ENCODE measurements around the gene ODC1.

ODC1 gene

GRCh38 chr2:10393640-10393982 is 54.5 kb downstream of the ODC1 start:
- H3K4me3 ChIP-seq (ENCODE audit: low read length): no peak overlapping the region
- TF ChIP-seq CTCF (IDR thresholded peaks at IDR 0.05; ENCODE audit: insufficient read depth, low read depth, low read length, missing control alignments): no peak
- peak; percentile 92 for DNase-seq (ENCODE audit: low read depth)

- no peak for DNase-seq (ENCODE audit: low read depth)
- H3K4me3 ChIP-seq (ENCODE audit: low read length): no peak overlapping the region
- no peak for TF ChIP-seq CTCF (IDR thresholded peaks at IDR 0.05; ENCODE audit: insufficient read depth, low read depth, low read length, missing control alignments)
Measured at GRCh38 chr2:10392951-10393639, 55.0 kb downstream of the ODC1 start.

GRCh38 chr2:10392548-10392947 is 55.6 kb downstream of the ODC1 start:
- no peak for TF ChIP-seq CTCF (IDR thresholded peaks at IDR 0.05; ENCODE audit: insufficient read depth, low read depth, low read length, missing control alignments)
- no peak for DNase-seq (ENCODE audit: low read depth)
- no peak overlapping the region for H3K4me3 ChIP-seq (ENCODE audit: low read length)

DNA sequence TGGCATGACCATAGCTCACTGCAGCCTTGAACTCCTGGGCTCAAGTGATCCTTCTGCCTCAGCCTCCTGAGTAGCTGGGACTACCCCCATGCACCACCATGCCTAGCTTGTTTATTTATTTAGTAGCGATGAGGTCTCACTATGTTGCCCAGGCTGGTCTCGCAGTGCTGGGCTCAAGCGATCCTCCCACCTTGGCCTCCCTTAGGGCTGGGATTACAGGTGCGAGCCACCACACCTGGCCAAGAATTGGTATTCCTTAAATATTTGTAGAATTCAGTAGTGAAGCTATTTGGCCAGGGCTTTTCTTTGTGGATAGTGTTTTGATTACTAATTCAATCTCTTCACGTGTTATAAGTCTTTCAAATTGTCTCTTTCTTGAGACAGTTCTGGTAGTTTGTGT is 56.0 kb downstream of the ODC1 start:
- H3K4me3 ChIP-seq (ENCODE audit: low read length): no peak overlapping the region
- DNase-seq (ENCODE audit: low read depth): no peak
- no peak for TF ChIP-seq CTCF (IDR thresholded peaks at IDR 0.05; ENCODE audit: insufficient read depth, low read depth, low read length, missing control alignments)

- no peak overlapping the region for H3K4me3 ChIP-seq (ENCODE audit: low read length)
- DNase-seq (ENCODE audit: low read depth): peak; percentile 82
- TF ChIP-seq CTCF (IDR thresholded peaks at IDR 0.05; ENCODE audit: insufficient read depth, low read depth, low read length, missing control alignments): no peak
Measured at GRCh38 chr2:10390369-10390801, 57.7 kb downstream of the ODC1 start.
